ENCODE data around the gene LRRC37A3. TPM values are rescaled to one million over a fixed set of nuclear protein-coding genes. Genes with fewer than 3 reads are reported as not detected.
A peak's percentile ranks its signal among the peaks of the same experiment; 100 is the strongest.
"Not testable (repeated sequence)": the region's sequence is repeated elsewhere in the genome, so short reads cannot be mapped to it uniquely, and the experiment has no call there.

The LRRC37A3 gene
- total and polyA plus RNA-seq, 5 donors from 2014 or later = 0.66 to 82.8 (median 1.3) TPM

GRCh38 chr17:64829068-64829467, 90.2 kb downstream of the LRRC37A3 start:
- Mint-ChIP-seq H3K27ac (peak overlapping the region in 1 of 3 donors; percentile 31), H3K36me3 (peaks cover 11% of the 10 kb centered on the region), H3K4me1 (peaks cover 0 to 21% (median 7%) of the 10 kb centered on the region in 4 donors)
- H3K9me3 ChIP-seq (ENCODE audit: control insufficient read depth in 2 of 2, low read length in 2 of 2); H3K4me1 ChIP-seq (ENCODE audit: control insufficient read depth, insufficient read depth, low read length, poor library complexity, severe bottlenecking); ATAC-seq (ENCODE audit: low read depth in 2 of 2); H3K27me3 ChIP-seq (ENCODE audit: control insufficient read depth, insufficient read depth, low read length); H3K9me3 Mint-ChIP-seq; H3K4me3 Mint-ChIP-seq; H3K27me3 Mint-ChIP-seq; H3K36me3 ChIP-seq (ENCODE audit: control insufficient read depth, insufficient read depth, low read length); H3K4me3 ChIP-seq (ENCODE audit: low read depth, low read length); H3K27ac ChIP-seq (ENCODE audit: insufficient read depth, low read length, poor library complexity, severe bottlenecking); DNase-seq: not testable (repeated sequence)

- H3K4me1 ChIP-seq (ENCODE audit: control insufficient read depth, insufficient read depth, low read length, poor library complexity, severe bottlenecking); H3K9me3 ChIP-seq (ENCODE audit: control insufficient read depth in 2 of 2, low read length in 2 of 2); DNase-seq; ATAC-seq (ENCODE audit: low read depth in 2 of 2); H3K4me3 ChIP-seq (ENCODE audit: low read depth, low read length); H3K27me3 ChIP-seq (ENCODE audit: control insufficient read depth, insufficient read depth, low read length); H3K9me3 Mint-ChIP-seq; H3K4me1 Mint-ChIP-seq; H3K27ac ChIP-seq (ENCODE audit: insufficient read depth, low read length, poor library complexity, severe bottlenecking); H3K4me3 Mint-ChIP-seq; H3K27me3 Mint-ChIP-seq: not testable (repeated sequence)
- H3K36me3 ChIP-seq (ENCODE audit: control insufficient read depth, insufficient read depth, low read length) = peaks cover 33% of the 10 kb centered on the region
- Mint-ChIP-seq H3K27ac (peak overlapping the region in 1 of 3 donors; percentile 32), H3K36me3 (peaks cover 20% of the 10 kb centered on the region)
These were observed 100.4 kb downstream of the LRRC37A3 start for GRCh38 chr17:64818904-64819303.

GRCh38 chr17:64815833-64816198, 103.5 kb downstream of the LRRC37A3 start:
- H3K4me3 ChIP-seq (ENCODE audit: low read depth, low read length); H3K4me1 Mint-ChIP-seq; H3K9me3 Mint-ChIP-seq; H3K4me1 ChIP-seq (ENCODE audit: control insufficient read depth, insufficient read depth, low read length, poor library complexity, severe bottlenecking); H3K27ac ChIP-seq (ENCODE audit: insufficient read depth, low read length, poor library complexity, severe bottlenecking); ATAC-seq (ENCODE audit: low read depth in 2 of 2); DNase-seq; H3K9me3 ChIP-seq (ENCODE audit: control insufficient read depth in 2 of 2, low read length in 2 of 2); H3K27ac Mint-ChIP-seq; H3K4me3 Mint-ChIP-seq; H3K27me3 Mint-ChIP-seq; H3K27me3 ChIP-seq (ENCODE audit: control insufficient read depth, insufficient read depth, low read length): not testable (repeated sequence)
- H3K36me3 Mint-ChIP-seq = peaks cover 13% of the 10 kb centered on the region
- H3K36me3 ChIP-seq (ENCODE audit: control insufficient read depth, insufficient read depth, low read length) = peaks cover 21% of the 10 kb centered on the region

GRCh38 chr17:64814993-64815832, 104.1 kb downstream of the LRRC37A3 start:
- H3K9me3 Mint-ChIP-seq; H3K9me3 ChIP-seq (ENCODE audit: control insufficient read depth in 2 of 2, low read length in 2 of 2); ATAC-seq (ENCODE audit: low read depth in 2 of 2); DNase-seq; H3K4me1 ChIP-seq (ENCODE audit: control insufficient read depth, insufficient read depth, low read length, poor library complexity, severe bottlenecking); H3K27me3 Mint-ChIP-seq; H3K27ac Mint-ChIP-seq; H3K4me3 ChIP-seq (ENCODE audit: low read depth, low read length); H3K27me3 ChIP-seq (ENCODE audit: control insufficient read depth, insufficient read depth, low read length); H3K27ac ChIP-seq (ENCODE audit: insufficient read depth, low read length, poor library complexity, severe bottlenecking); H3K4me1 Mint-ChIP-seq; H3K4me3 Mint-ChIP-seq: not testable (repeated sequence)
- H3K36me3 ChIP-seq (ENCODE audit: control insufficient read depth, insufficient read depth, low read length) = peaks cover 21% of the 10 kb centered on the region
- H3K36me3 Mint-ChIP-seq = peaks cover 11% of the 10 kb centered on the region

- peak; percentile 93 to 95 for ATAC-seq (ENCODE audit: low read depth in 2 of 2)
- not testable (repeated sequence) for H3K9me3 Mint-ChIP-seq; H3K4me3 ChIP-seq (ENCODE audit: low read depth, low read length); H3K4me1 ChIP-seq (ENCODE audit: control insufficient read depth, insufficient read depth, low read length, poor library complexity, severe bottlenecking); H3K9me3 ChIP-seq (ENCODE audit: control insufficient read depth in 2 of 2, low read length in 2 of 2); H3K27me3 Mint-ChIP-seq; H3K36me3 ChIP-seq (ENCODE audit: control insufficient read depth, insufficient read depth, low read length); H3K36me3 Mint-ChIP-seq; H3K27me3 ChIP-seq (ENCODE audit: control insufficient read depth, insufficient read depth, low read length)
- DNase-seq = peak; percentile 7 to 85 (median 18)
- Mint-ChIP-seq H3K27ac (peak overlapping the region; percentile 84 to 91 (median 87)), H3K4me1 (peaks cover 0 to 15% (median 6%) of the 10 kb centered on the region in 4 donors), H3K4me3 (peak overlapping the region in 1 of 4 donors; percentile 28)
- H3K27ac ChIP-seq (ENCODE audit: insufficient read depth, low read length, poor library complexity, severe bottlenecking) = peak overlapping the region; percentile 51
These were observed 110.9 kb downstream of the LRRC37A3 start for GRCh38 chr17:64808178-64808977.

Other genes starting within 250 kb of the LRRC37A3 start
- gene GNA13, start 137.3 kb upstream of the LRRC37A3 start, total RNA-seq = 127 TPM
- 10 to 100 TPM; 51.4 to 58.0 (median 53.3) TPM for gene GNA13, start 137.3 kb upstream of the LRRC37A3 start, polyA plus RNA-seq
- 0.81 TPM for gene RGS9, start 217.9 kb upstream of the LRRC37A3 start, total RNA-seq
- 1 to 10 TPM in 1 of 4 donors, under 1 TPM in 3; 0.19 to 1.7 (median 0.51) TPM for gene RGS9, start 217.9 kb upstream of the LRRC37A3 start, polyA plus RNA-seq